ENCODE data around the gene TRAF4. TPM values are rescaled to one million over a fixed set of nuclear protein-coding genes. Genes with fewer than 3 reads are reported as not detected.

The TRAF4 gene
- total RNA-seq, 4 donors from 2014 or later, result 4.6 to 12.6 (median 10.6) TPM

- Histone ChIP-seq H3K27ac (replicated peaks in 1 of 4) (peak overlapping the region; percentile 91 to 96 (median 93)), H3K27me3 (no peaks in the 10 kb centered on the region), H3K9me3 (no peaks in the 10 kb centered on the region), H3K4me3 (peak overlapping the region; percentile 65 to 79 (median 72)), H3K4me1 (peaks cover 22 to 43% (median 32%) of the 10 kb centered on the region in 4 donors), H3K36me3 (peaks cover 5 to 33% (median 21%) of the 10 kb centered on the region in 4 donors)
- DNase-seq (ENCODE audit: extremely low spot score), result peak; percentile 96
- intact Hi-C loops (cut with DNase I), result no loop called here
- 1% methylated on average over 34 of the region's 74 CpGs for WGBS
- TF ChIP-seq EP300 (IDR thresholded peaks at IDR 0.05), result no peak
- TF ChIP-seq POLR2A (IDR thresholded peaks at IDR 0.05; ENCODE audit: low read depth), result peak; percentile 27
- TF ChIP-seq POLR2AphosphoS5 (IDR thresholded peaks at IDR 0.05), result peak; percentile 80 to 90
- TF ChIP-seq, protein P1, sequence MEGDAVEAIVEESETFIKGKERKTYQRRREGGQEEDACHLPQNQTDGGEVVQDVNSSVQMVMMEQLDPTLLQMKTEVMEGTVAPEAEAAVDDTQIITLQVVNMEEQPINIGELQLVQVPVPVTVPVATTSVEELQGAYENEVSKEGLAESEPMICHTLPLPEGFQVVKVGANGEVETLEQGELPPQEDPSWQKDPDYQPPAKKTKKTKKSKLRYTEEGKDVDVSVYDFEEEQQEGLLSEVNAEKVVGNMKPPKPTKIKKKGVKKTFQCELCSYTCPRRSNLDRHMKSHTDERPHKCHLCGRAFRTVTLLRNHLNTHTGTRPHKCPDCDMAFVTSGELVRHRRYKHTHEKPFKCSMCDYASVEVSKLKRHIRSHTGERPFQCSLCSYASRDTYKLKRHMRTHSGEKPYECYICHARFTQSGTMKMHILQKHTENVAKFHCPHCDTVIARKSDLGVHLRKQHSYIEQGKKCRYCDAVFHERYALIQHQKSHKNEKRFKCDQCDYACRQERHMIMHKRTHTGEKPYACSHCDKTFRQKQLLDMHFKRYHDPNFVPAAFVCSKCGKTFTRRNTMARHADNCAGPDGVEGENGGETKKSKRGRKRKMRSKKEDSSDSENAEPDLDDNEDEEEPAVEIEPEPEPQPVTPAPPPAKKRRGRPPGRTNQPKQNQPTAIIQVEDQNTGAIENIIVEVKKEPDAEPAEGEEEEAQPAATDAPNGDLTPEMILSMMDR (IDR thresholded peaks at IDR 0.05), result no peak
These were observed 32.7 kb upstream of the TRAF4 start for GRCh38 chr17:28710861-28711722.

DNA sequence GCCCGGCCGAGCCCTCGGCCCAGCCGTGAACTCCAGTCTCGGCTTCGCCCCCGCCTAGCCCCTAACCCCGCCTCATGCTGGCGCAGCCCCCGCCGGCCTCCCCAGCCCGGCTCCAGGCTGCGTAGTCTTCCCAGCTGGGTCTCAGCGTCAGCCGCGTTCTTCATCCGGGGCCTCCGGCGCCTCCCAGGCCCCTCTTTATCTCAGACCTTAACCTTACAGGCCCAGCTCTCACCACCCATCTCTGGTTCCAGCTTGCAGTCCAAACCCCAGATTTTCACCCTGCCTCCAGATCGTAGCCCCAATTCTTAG is 32.1 kb upstream of the TRAF4 start, which contains the start of gene PROCA1:
PROCA1 (minus strand) TSS at position 166 of the 309 bp plus-strand sequence. CDS start 228 bp downstream, outside the sequence.
- Histone ChIP-seq H3K36me3 (peaks cover 5 to 33% (median 21%) of the 10 kb centered on the region in 4 donors), H3K27me3 (no peaks in the 10 kb centered on the region), H3K27ac (replicated peaks in 1 of 4) (peak within 1 kb of the TSS; percentile 91 to 96 (median 93)), H3K9me3 (no peaks in the 10 kb centered on the region), H3K4me3 (peak within 1 kb of the TSS; percentile 65 to 79 (median 72)), H3K4me1 (peaks cover 28 to 48% (median 38%) of the 10 kb centered on the region in 4 donors)
- TF ChIP-seq POLR2A (IDR thresholded peaks at IDR 0.05; ENCODE audit: low read depth), result no peak
- intact Hi-C loops (cut with DNase I), result no loop called here
- 43% methylated on average over 1 of the region's 20 CpGs for WGBS
- DNase-seq (ENCODE audit: extremely low spot score), result no peak

- Histone ChIP-seq H3K4me3 (peak overlapping the region; percentile 65 to 79 (median 72)), H3K36me3 (peaks cover 5 to 33% (median 21%) of the 10 kb centered on the region in 4 donors), H3K9me3 (no peaks in the 10 kb centered on the region), H3K27ac (replicated peaks in 1 of 4) (peak overlapping the region; percentile 91 to 96 (median 93)), H3K27me3 (no peaks in the 10 kb centered on the region), H3K4me1 (peaks cover 30 to 53% (median 43%) of the 10 kb centered on the region in 4 donors)
- DNase-seq (ENCODE audit: extremely low spot score), result no peak
- intact Hi-C loops (cut with DNase I), result no loop called here
- WGBS, result 40% methylated on average over 24 of the region's 34 CpGs
- TF ChIP-seq POLR2A (IDR thresholded peaks at IDR 0.05; ENCODE audit: low read depth) (no peak), POLR2AphosphoS5 (IDR thresholded peaks at IDR 0.05) (no peak), EP300 (IDR thresholded peaks at IDR 0.05) (no peak)
- TF ChIP-seq, protein P1 (IDR thresholded peaks at IDR 0.05), result no peak
These were observed 31.6 kb upstream of the TRAF4 start for GRCh38 chr17:28712032-28712704.

DNA sequence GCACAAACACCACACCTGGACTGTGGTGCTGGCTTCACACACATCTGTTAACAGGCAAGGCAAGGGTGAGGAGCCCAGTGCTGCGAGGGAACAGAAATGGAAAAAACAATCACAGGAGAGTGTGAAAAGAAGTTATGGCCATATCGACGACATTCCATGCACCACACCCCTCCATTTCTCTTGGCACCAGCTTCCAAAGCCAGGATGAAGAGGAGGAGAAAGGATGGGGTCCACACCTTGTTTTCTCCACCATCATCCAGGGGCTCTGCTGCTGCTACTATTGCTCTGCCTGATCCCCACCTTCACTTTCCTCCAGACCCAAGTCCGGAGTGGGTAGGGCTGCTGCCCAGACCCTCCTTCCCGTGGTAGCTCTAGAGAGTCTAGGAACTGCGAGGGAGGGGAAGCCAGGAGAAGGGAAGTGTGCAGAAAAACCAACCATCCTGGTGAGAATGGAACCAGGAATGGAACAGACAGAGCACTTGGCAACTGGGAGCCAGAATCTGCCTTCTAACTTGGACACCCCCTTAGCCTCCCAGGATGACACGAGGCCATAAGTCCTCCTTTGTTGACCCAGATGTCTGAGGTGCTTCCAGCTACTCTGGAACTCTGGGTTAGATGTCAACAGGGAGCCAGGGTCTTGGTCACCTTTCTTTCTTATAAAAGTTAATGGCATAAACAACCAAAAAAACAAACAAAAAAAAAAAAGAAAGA is 31.0 kb upstream of the TRAF4 start:
- WGBS, result 77% methylated on average over 7 of the region's 7 CpGs
- no peak overlapping the region for H3K4me3 ChIP-seq
- no peaks in the 10 kb centered on the region for H3K9me3 ChIP-seq
- no peaks in the 10 kb centered on the region for H3K27me3 ChIP-seq
- peaks cover 30 to 54% (median 46%) of the 10 kb centered on the region in 4 donors for H3K4me1 ChIP-seq
- DNase-seq (ENCODE audit: extremely low spot score), result no peak
- peak overlapping the region in 2 of 4 donors; percentile 92 to 94 for H3K27ac ChIP-seq (replicated peaks in 1 of 4)
- peaks cover 5 to 33% (median 21%) of the 10 kb centered on the region in 4 donors for H3K36me3 ChIP-seq
- intact Hi-C loops (cut with DNase I), result no loop called here
- TF ChIP-seq EP300 (IDR thresholded peaks at IDR 0.05), result no peak
- TF ChIP-seq, protein P1 (IDR thresholded peaks at IDR 0.05), result no peak
- no peak for TF ChIP-seq POLR2AphosphoS5 (IDR thresholded peaks at IDR 0.05)
- TF ChIP-seq POLR2A (IDR thresholded peaks at IDR 0.05; ENCODE audit: low read depth), result no peak
